Gastroesophageal sphincter (tissue), 3 donors: Measurements from ENCODE around the gene EXOSC9.

ENCODE experiments used
- CTCF ChIP-seq, 4 experiments: fragments of 200-600 bp in 2 of 4; fragments of 450-650 bp in 2 of 4; sonication (generic) in 1 of 4; IDR thresholded peaks; one replicate each; pipeline ENCODE4 v1.5.1; 2017 to 2019; ENCODE audit warnings: antibody characterized with exemption in 4 of 4, mild to moderate bottlenecking in 2 of 4, moderate library complexity in 2 of 4
- POLR2A ChIP-seq, 2 donors: fragments of 450-650 bp; IDR thresholded peaks; one replicate each; pipeline ENCODE4 v1.6.1; 2017; ENCODE audit warnings: antibody characterized with exemption in 2 of 2, mild to moderate bottlenecking in 2 of 2, moderate library complexity in 1 of 2
- POLR2AphosphoS5 ChIP-seq: sonication (generic); formaldehyde crosslinking; IDR thresholded peaks from one replicate; pipeline ENCODE4 v1.6.1; 2017; ENCODE audit warnings: antibody characterized with exemption

- TF ChIP-seq CTCF (IDR thresholded peaks at IDR 0.05) (no peak), POLR2AphosphoS5 (no peak), POLR2A (IDR thresholded peaks at IDR 0.05) (no peak)
Observed at GRCh38 chr4:121769341-121769740, 31.8 kb upstream of the EXOSC9 start.
